OCI-LY7 (cell line): ENCODE results near the gene TJP3.

Experiments
- EZH2phosphoT487 ChIP-seq: fragments of 200-600 bp; sonication (generic); IDR thresholded peaks from 2 replicates; pipeline ENCODE4 v1.6.1; 2018; ENCODE audit warnings: low read depth, borderline replicate concordance, mild to moderate bottlenecking, mixed run types, antibody characterized with exemption, low read length, moderate library complexity, mixed read lengths
- TF ChIP-seq, protein P1 (sequence below): fragments of 200-600 bp; sonication (generic); conservative IDR thresholded peaks from 2 replicates; pipeline ENCODE4 v1.5.1; 2014; ENCODE audit warnings: mild to moderate bottlenecking, antibody characterized with exemption, low read length, moderate library complexity, mixed read lengths

DNA sequence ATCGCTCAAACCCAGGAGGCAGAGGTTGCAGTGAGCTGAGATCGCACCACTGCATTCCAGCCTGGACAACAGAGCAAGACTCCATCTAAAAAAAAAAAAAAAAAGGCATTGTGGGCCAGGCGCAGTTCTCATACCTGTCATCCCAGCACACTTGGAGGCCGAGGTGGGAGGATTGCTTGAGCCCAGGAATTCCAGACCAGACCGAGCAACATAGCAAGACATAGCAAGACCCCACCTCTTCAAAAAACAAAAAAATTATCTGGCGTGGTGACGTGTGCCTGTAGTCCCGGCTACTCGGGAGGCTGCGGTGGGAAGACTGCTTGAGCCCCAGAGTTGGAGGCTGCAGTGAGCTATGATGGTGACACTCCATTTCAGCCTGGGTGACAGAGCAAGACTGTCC is 25.9 kb upstream of the TJP3 start:
- TF ChIP-seq, protein P1, sequence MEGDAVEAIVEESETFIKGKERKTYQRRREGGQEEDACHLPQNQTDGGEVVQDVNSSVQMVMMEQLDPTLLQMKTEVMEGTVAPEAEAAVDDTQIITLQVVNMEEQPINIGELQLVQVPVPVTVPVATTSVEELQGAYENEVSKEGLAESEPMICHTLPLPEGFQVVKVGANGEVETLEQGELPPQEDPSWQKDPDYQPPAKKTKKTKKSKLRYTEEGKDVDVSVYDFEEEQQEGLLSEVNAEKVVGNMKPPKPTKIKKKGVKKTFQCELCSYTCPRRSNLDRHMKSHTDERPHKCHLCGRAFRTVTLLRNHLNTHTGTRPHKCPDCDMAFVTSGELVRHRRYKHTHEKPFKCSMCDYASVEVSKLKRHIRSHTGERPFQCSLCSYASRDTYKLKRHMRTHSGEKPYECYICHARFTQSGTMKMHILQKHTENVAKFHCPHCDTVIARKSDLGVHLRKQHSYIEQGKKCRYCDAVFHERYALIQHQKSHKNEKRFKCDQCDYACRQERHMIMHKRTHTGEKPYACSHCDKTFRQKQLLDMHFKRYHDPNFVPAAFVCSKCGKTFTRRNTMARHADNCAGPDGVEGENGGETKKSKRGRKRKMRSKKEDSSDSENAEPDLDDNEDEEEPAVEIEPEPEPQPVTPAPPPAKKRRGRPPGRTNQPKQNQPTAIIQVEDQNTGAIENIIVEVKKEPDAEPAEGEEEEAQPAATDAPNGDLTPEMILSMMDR: no peak
- TF ChIP-seq EZH2phosphoT487: no peak
